HCT116 (cell line): ENCODE data around the gene POLD2. TPM values are rescaled to one million over a fixed set of nuclear protein-coding genes. Genes with fewer than 3 reads are reported as not detected.

Experiments
- ATAC-seq: fragments of 200-7000 bp; cut with Tn5 transposase; 2 replicates; pipeline ENCODE4 v1.9.1; 2020; ENCODE audit warnings: mild to moderate bottlenecking, moderate library complexity
- BruUV-seq: library from RNA; stranded (reverse); fragments of 400-500 nt; replicated peaks from 2 replicates; lab custom pipeline; 2021; lab: Mats Ljungman, UMichigan
- CTCF ChIA-PET: fragments of 300-600 bp; sonication (Branson Sonifier 250); formaldehyde crosslinking; loops from one replicate; lab custom pipeline; 2021; ENCODE audit warnings: antibody characterized with exemption; lab: Charles Lee
- POLR2A ChIA-PET: fragments of 300-600, 350-600 bp; sonication (Branson Sonifier 250); formaldehyde crosslinking; loops from one replicate; lab custom pipeline; 2021; ENCODE audit warnings: antibody characterized with exemption; lab: Charles Lee
- RAD21 ChIA-PET, 2 experiments: fragments of 300-600 bp; sonication (Branson Sonifier 250); formaldehyde crosslinking; loops; one replicate each; lab custom pipeline; 2023; ENCODE audit warnings: low total read pairs in 2 of 2; ENCODE audit not compliant: uncharacterized antibody in 2 of 2, unreplicated experiment in 2 of 2, low non-redundant PET in 1 of 2; lab: Charles Lee
- DNase-seq: peaks from one replicate; pipeline ENCODE4 v3.0.0-alpha.2; 2010; ENCODE audit warnings: low read depth, low spot score
- H2AFZ ChIP-seq: fragments of 200-600 bp; shearing (Covaris generic), sonication (generic); 2 replicates; pipeline ENCODE4 v1.6.1; 2017; ENCODE audit warnings: low read depth, mixed run types, mixed read lengths, antibody characterized with exemption, low read length; ENCODE audit not compliant: poor library complexity, severe bottlenecking
- H3K27ac ChIP-seq: 2 replicates; pipeline ENCODE4 v1.5.1; 2012; ENCODE audit warnings: low read depth, low read length
- H3K27me3 ChIP-seq: fragments of 200-600 bp; sonication (generic); 2 replicates; pipeline ENCODE4 v1.6.1; 2016; ENCODE audit warnings: mixed run types, low read length, mixed read lengths; ENCODE audit not compliant: insufficient read depth
- H3K36me3 ChIP-seq, 2 experiments: fragments of 200-500 bp in 1 of 2; fragments of 200-600 bp in 1 of 2; sonication (Bioruptor generic) in 1 of 2; sonication (generic) in 1 of 2; 2 replicates each; pipeline versions ENCODE4 v1.5.1 to v1.6.1; 2014 to 2016; ENCODE audit warnings: low read length in 2 of 2, inconsistent platforms in 1 of 2, mixed read lengths in 1 of 2, mixed run types in 1 of 2; ENCODE audit not compliant: insufficient read depth in 2 of 2, control insufficient read depth in 1 of 2
- H3K4me1 ChIP-seq, 2 experiments: fragments of 200-600 bp in 1 of 2; sonication (generic) in 1 of 2; 2 replicates each; pipeline versions ENCODE4 v1.5.1 to v1.6.1; 2012 to 2017; ENCODE audit warnings: low read length in 2 of 2, inconsistent platforms in 1 of 2, mild to moderate bottlenecking in 1 of 2, mixed read lengths in 1 of 2, mixed run types in 1 of 2, moderate library complexity in 1 of 2; ENCODE audit not compliant: insufficient read depth in 2 of 2, control insufficient read depth in 1 of 2
- H3K4me2 ChIP-seq: fragments of 200-600 bp; sonication (generic); 2 replicates; pipeline ENCODE4 v1.6.1; 2017; ENCODE audit warnings: mixed run types, low read length, mixed read lengths
- H3K4me3 ChIP-seq, 2 experiments: fragments of 200-600 bp in 1 of 2; sonication (generic) in 1 of 2; replicated peaks in 1 of 2; 2 replicates each; pipeline ENCODE4 v1.5.1; 2011 to 2016; ENCODE audit warnings: low read length in 2 of 2, control low read depth in 1 of 2, low read depth in 1 of 2, mild to moderate bottlenecking in 1 of 2, mixed read lengths in 1 of 2, mixed run types in 1 of 2
- H3K79me2 ChIP-seq: fragments of 200-600 bp; sonication (generic); 2 replicates; pipeline ENCODE4 v1.6.1; 2017; ENCODE audit warnings: mild to moderate bottlenecking, mixed run types, low read length, moderate library complexity, mixed read lengths; ENCODE audit not compliant: insufficient read depth
- H3K9ac ChIP-seq: fragments of 200-600 bp; sonication (generic); 2 replicates; pipeline ENCODE4 v1.6.1; 2016; ENCODE audit warnings: low read length, mixed read lengths
- H3K9me2 ChIP-seq: fragments of 200-600 bp; sonication (generic), shearing (Covaris generic); 2 replicates; pipeline ENCODE4 v1.6.1; 2017; ENCODE audit warnings: mixed run types, mild to moderate bottlenecking, moderate library complexity; ENCODE audit not compliant: insufficient read depth
- H3K9me3 ChIP-seq, 2 experiments: fragments of 200-500 bp in 1 of 2; fragments of 200-600 bp in 1 of 2; sonication (Bioruptor generic) in 1 of 2; sonication (generic) in 1 of 2; 2 replicates each; pipeline ENCODE4 v1.6.1; 2014 to 2017; ENCODE audit warnings: low read length in 2 of 2, mixed read lengths in 2 of 2, inconsistent platforms in 1 of 2, low read depth in 1 of 2, mild to moderate bottlenecking in 1 of 2, mixed run types in 1 of 2, moderate library complexity in 1 of 2; ENCODE audit not compliant: control insufficient read depth in 1 of 2, insufficient read depth in 1 of 2
- H4K20me1 ChIP-seq: fragments of 200-600 bp; sonication (generic), shearing (Covaris generic); 2 replicates; pipeline ENCODE4 v1.6.1; 2017; ENCODE audit warnings: mixed run types, mild to moderate bottlenecking, moderate library complexity; ENCODE audit not compliant: insufficient read depth
- ATF3 ChIP-seq: IDR thresholded peaks from 2 replicates; pipeline ENCODE4 v1.6.1; 2012
- CTCF ChIP-seq, 3 experiments: fragments of 200-600 bp in 1 of 3; sonication (generic) in 1 of 3; IDR thresholded peaks in 2 of 3; conservative IDR thresholded peaks in 1 of 3; 2 replicates each; pipeline ENCODE4 v1.5.1; 2012 to 2017; ENCODE audit warnings: low read depth in 2 of 3, low read length in 2 of 3, antibody characterized with exemption in 1 of 3, borderline replicate concordance in 1 of 3, control low read depth in 1 of 3, mild to moderate bottlenecking in 1 of 3, mixed read lengths in 1 of 3, mixed run types in 1 of 3, moderate library complexity in 1 of 3; ENCODE audit not compliant: insufficient read depth in 1 of 3
- EGR1 ChIP-seq: IDR thresholded peaks from 2 replicates; pipeline ENCODE4 v1.6.1; 2012; ENCODE audit warnings: low read depth
- FOSL1 ChIP-seq: IDR thresholded peaks from 2 replicates; pipeline ENCODE4 v1.6.1; 2012; ENCODE audit warnings: low read depth
- REST ChIP-seq: IDR thresholded peaks from 2 replicates; pipeline ENCODE4 v1.6.1; 2012; ENCODE audit warnings: low read depth
- intact Hi-C: fragments of 100-400 bp; cut with micrococcal nuclease; formaldehyde crosslinking; loops from 2 replicates; pipeline ENCODE4 v1.10.0; 2022
- total RNA-seq: library from RNA; stranded (reverse); gene quantifications from one replicate; pipeline ENCODE4 v1.2.1, GENCODE V29; 2021; ENCODE audit not compliant: unreplicated experiment

Gene POLD2
- total RNA-seq, 1 experiment from 2014 or later, result 237 TPM

- H2AFZ ChIP-seq, result no peak overlapping the region
- BruUV-seq, result no TSS peak
- no peak for TF ChIP-seq FOSL1
- no peak for TF ChIP-seq CTCF (IDR thresholded peaks at IDR 0.05 in 2 of 3, conservative IDR thresholded peaks at IDR 0.05 in 1 of 3; ENCODE audit: borderline replicate concordance in 1 of 3, insufficient read depth in 1 of 3, low read depth in 2 of 3, low read length in 2 of 3)
- TF ChIP-seq REST, result no peak
- TF ChIP-seq EGR1, result no peak
- no peak for TF ChIP-seq ATF3
- CTCF ChIA-PET, result no interaction called here
- H3K9ac ChIP-seq, result no peak overlapping the region
- POLR2A ChIA-PET, result no interaction called here
- RAD21 ChIA-PET, result no interaction called here
- H3K9me2 ChIP-seq, result no peaks in the 10 kb centered on the region
- H3K4me1 ChIP-seq, result peaks cover 12 to 21% of the 10 kb centered on the region in 2 experiments; a peak in 3 of 4 replicates
- peaks cover 14% of the 10 kb centered on the region for H3K79me2 ChIP-seq
- H3K9me3 ChIP-seq, result no peaks in the 10 kb centered on the region
- no peaks in the 10 kb centered on the region for H4K20me1 ChIP-seq
- DNase-seq (no peak), ATAC-seq (no peak)
- no peak overlapping the region for H3K27ac ChIP-seq
- H3K36me3 ChIP-seq, result peaks cover 17 to 30% of the 10 kb centered on the region in 2 experiments; a peak in 3 of 4 replicates
- intact Hi-C loops, result no loop called here
- no peak overlapping the region for H3K4me3 ChIP-seq
- H3K4me2 ChIP-seq, result no peak overlapping the region
- H3K27me3 ChIP-seq, result no peaks in the 10 kb centered on the region
Observed at GRCh38 chr7:44078521-44078920, 44.8 kb downstream of the POLD2 start.
